OCI-LY7 (cell line): ENCODE results near the gene SALL1. TPM values are rescaled to one million over a fixed set of nuclear protein-coding genes. Genes with fewer than 3 reads are reported as not detected.

Experiments
- BruUV-seq: library from RNA; stranded (reverse); fragments of 400-500 nt; replicated peaks from 2 replicates; lab custom pipeline; 2021; lab: Mats Ljungman, UMichigan
- CTCF ChIA-PET: fragments of 300-600 bp; sonication (Branson Sonifier 250); formaldehyde crosslinking; loops from one replicate; lab custom pipeline; 2022; ENCODE audit warnings: antibody characterized with exemption; ENCODE audit not compliant: unreplicated experiment; lab: Charles Lee
- POLR2A ChIA-PET: fragments of 300-600 bp; sonication (Branson Sonifier 250); formaldehyde crosslinking; loops from one replicate; lab custom pipeline; 2022; ENCODE audit warnings: antibody characterized with exemption; lab: Charles Lee
- DNase-seq: peaks from one replicate; pipeline ENCODE4 v3.0.0-alpha.2; 2015; ENCODE audit warnings: low spot score
- H2AFZ ChIP-seq: fragments of 200-600 bp; sonication (generic), shearing (Covaris generic); 2 replicates; pipeline ENCODE4 v1.6.1; 2014; ENCODE audit warnings: mild to moderate bottlenecking, antibody characterized with exemption, low read length, moderate library complexity
- H3K27ac ChIP-seq: fragments of 200-600 bp; sonication (generic); 2 replicates; pipeline ENCODE4 v1.5.1; 2014; ENCODE audit warnings: mixed run types, low read depth, mild to moderate bottlenecking, moderate library complexity, low read length, inconsistent platforms; ENCODE audit not compliant: poor library complexity, severe bottlenecking
- H3K36me3 ChIP-seq: fragments of 200-600 bp; sonication (generic); 2 replicates; pipeline ENCODE4 v1.6.1; 2014; ENCODE audit warnings: mild to moderate bottlenecking, antibody characterized with exemption, low read length, moderate library complexity, mixed read lengths; ENCODE audit not compliant: insufficient read depth
- H3K4me1 ChIP-seq: fragments of 200-600 bp; sonication (generic); 2 replicates; pipeline ENCODE4 v1.5.1; 2014; ENCODE audit warnings: mild to moderate bottlenecking, low read length; ENCODE audit not compliant: insufficient read depth, poor library complexity, severe bottlenecking
- H3K4me2 ChIP-seq: fragments of 200-600 bp; sonication (generic); 2 replicates; pipeline ENCODE4 v1.6.1; 2014; ENCODE audit warnings: mild to moderate bottlenecking, low read length
- H3K4me3 ChIP-seq: fragments of 200-600 bp; sonication (generic); 2 replicates; pipeline ENCODE4 v1.5.1; 2014; ENCODE audit warnings: mild to moderate bottlenecking, low read depth, low read length; ENCODE audit not compliant: poor library complexity, severe bottlenecking
- H3K79me2 ChIP-seq: fragments of 200-600 bp; sonication (generic); 2 replicates; pipeline ENCODE4 v1.6.1; 2016; ENCODE audit warnings: low read depth, mild to moderate bottlenecking, low read length, moderate library complexity, mixed read lengths; ENCODE audit not compliant: insufficient read depth
- H3K9me2 ChIP-seq: fragments of 200-600 bp; sonication (generic); 2 replicates; pipeline ENCODE4 v1.6.1; 2016; ENCODE audit warnings: mild to moderate bottlenecking, low read length, mixed read lengths; ENCODE audit not compliant: insufficient read depth
- H3K9me3 ChIP-seq: fragments of 200-600 bp; sonication (generic); 2 replicates; pipeline ENCODE4 v1.6.1; 2014; ENCODE audit warnings: mild to moderate bottlenecking, mixed run types, low read length, mixed read lengths
- H4K20me1 ChIP-seq: fragments of 200-600 bp; sonication (generic); 2 replicates; pipeline ENCODE4 v1.6.1; 2014; ENCODE audit warnings: mild to moderate bottlenecking, antibody characterized with exemption, low read length, moderate library complexity, mixed read lengths; ENCODE audit not compliant: insufficient read depth
- EZH2phosphoT487 ChIP-seq: fragments of 200-600 bp; sonication (generic); IDR thresholded peaks from 2 replicates; pipeline ENCODE4 v1.6.1; 2018; ENCODE audit warnings: low read depth, borderline replicate concordance, mild to moderate bottlenecking, mixed run types, antibody characterized with exemption, low read length, moderate library complexity, mixed read lengths
- intact Hi-C: fragments of 100-400 bp; cut with micrococcal nuclease; formaldehyde crosslinking; loops from one replicate; pipeline ENCODE4 v1.10.0; 2022; ENCODE audit not compliant: unreplicated experiment
- total RNA-seq, 2 experiments: library from RNA; depleted of rRNA in 1 of 2; stranded (reverse); fragments of >200 nt in 1 of 2; shearing (Covaris generic) in 1 of 2; gene quantifications; 2 replicates each; pipeline ENCODE4 v1.2.3, GENCODE V29; 2014 to 2022
- TF ChIP-seq, protein P1 (sequence below): fragments of 200-600 bp; sonication (generic); conservative IDR thresholded peaks from 2 replicates; pipeline ENCODE4 v1.5.1; 2014; ENCODE audit warnings: mild to moderate bottlenecking, antibody characterized with exemption, low read length, moderate library complexity, mixed read lengths

The SALL1 gene
- total RNA-seq, 2 experiments from 2014 or later, result not detected

DNA sequence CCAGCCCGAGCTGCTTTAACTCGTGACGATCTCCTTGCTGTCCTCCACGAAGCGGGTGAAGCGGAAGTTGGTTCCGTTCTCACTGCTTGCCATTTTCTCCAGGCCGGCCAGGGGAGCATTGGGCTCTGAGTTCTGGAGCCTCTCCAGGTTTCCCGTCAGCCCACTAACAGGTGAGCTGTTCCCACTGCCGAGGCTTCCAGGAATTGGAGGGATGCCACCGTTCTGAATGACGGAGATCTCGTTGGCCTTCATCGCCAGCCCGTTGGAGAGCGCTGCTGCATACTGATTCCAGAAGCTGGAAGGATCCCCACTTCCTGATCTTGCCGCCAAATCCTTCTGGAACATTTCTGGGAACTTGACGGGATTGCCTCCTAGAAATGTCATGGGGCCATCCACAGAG, 14.0 kb downstream of the SALL1 start:
- H3K4me1 ChIP-seq, result no peaks in the 10 kb centered on the region
- POLR2A ChIA-PET, result interaction anchor here (0.6 kb wide), 1 partner anchor 604 kb away, joined by 3 read pairs; no protein-coding TSS in a partner anchor
- H3K9me2 ChIP-seq, result no peaks in the 10 kb centered on the region
- H3K9me3 ChIP-seq, result no peaks in the 10 kb centered on the region
- H2AFZ ChIP-seq, result no peak overlapping the region
- no peak overlapping the region for H3K4me2 ChIP-seq
- H3K4me3 ChIP-seq, result no peak overlapping the region
- TF ChIP-seq, protein P1, sequence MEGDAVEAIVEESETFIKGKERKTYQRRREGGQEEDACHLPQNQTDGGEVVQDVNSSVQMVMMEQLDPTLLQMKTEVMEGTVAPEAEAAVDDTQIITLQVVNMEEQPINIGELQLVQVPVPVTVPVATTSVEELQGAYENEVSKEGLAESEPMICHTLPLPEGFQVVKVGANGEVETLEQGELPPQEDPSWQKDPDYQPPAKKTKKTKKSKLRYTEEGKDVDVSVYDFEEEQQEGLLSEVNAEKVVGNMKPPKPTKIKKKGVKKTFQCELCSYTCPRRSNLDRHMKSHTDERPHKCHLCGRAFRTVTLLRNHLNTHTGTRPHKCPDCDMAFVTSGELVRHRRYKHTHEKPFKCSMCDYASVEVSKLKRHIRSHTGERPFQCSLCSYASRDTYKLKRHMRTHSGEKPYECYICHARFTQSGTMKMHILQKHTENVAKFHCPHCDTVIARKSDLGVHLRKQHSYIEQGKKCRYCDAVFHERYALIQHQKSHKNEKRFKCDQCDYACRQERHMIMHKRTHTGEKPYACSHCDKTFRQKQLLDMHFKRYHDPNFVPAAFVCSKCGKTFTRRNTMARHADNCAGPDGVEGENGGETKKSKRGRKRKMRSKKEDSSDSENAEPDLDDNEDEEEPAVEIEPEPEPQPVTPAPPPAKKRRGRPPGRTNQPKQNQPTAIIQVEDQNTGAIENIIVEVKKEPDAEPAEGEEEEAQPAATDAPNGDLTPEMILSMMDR, result no peak
- TF ChIP-seq EZH2phosphoT487, result no peak
- H3K27ac ChIP-seq, result no peak overlapping the region
- no peak for DNase-seq
- no TSS peak for BruUV-seq
- no peaks in the 10 kb centered on the region for H3K36me3 ChIP-seq
- intact Hi-C loops, result no loop called here
- CTCF ChIA-PET, result no interaction called here
- H3K79me2 ChIP-seq, result no peaks in the 10 kb centered on the region
- no peaks in the 10 kb centered on the region for H4K20me1 ChIP-seq

DNA sequence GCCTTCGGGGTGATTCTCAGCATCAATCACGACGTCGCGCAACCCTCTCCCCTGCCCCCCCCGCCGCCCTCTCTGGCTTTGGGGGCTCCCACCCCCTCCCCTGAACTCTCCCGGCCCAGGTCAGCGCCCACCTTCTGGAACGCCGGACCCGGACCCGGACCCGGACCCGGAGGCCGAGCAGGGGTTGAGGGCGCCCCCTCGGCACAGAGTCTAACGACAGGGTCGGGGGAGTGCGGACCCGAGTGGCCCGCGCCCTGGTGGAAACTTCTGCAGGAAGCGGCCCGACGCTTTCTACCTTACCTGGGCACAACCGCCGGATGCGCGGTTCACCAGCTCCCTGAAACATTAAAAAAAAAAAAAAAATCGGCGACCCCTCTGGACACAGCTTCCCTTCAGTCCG, 16.2 kb downstream of the SALL1 start:
- POLR2A ChIA-PET, result no interaction called here
- Histone ChIP-seq H3K4me1 (no peaks in the 10 kb centered on the region), H3K4me3 (no peak overlapping the region), H3K79me2 (no peaks in the 10 kb centered on the region), H4K20me1 (no peaks in the 10 kb centered on the region), H3K4me2 (no peak overlapping the region), H3K27ac (no peak overlapping the region), H3K36me3 (no peaks in the 10 kb centered on the region), H3K9me3 (no peaks in the 10 kb centered on the region), H2AFZ (no peak overlapping the region), H3K9me2 (no peaks in the 10 kb centered on the region)
- DNase-seq, result no peak
- intact Hi-C loops, result no loop called here
- CTCF ChIA-PET, result no interaction called here
- TF ChIP-seq, protein P1, result no peak
- no peak for TF ChIP-seq EZH2phosphoT487
- BruUV-seq, result no TSS peak

DNA sequence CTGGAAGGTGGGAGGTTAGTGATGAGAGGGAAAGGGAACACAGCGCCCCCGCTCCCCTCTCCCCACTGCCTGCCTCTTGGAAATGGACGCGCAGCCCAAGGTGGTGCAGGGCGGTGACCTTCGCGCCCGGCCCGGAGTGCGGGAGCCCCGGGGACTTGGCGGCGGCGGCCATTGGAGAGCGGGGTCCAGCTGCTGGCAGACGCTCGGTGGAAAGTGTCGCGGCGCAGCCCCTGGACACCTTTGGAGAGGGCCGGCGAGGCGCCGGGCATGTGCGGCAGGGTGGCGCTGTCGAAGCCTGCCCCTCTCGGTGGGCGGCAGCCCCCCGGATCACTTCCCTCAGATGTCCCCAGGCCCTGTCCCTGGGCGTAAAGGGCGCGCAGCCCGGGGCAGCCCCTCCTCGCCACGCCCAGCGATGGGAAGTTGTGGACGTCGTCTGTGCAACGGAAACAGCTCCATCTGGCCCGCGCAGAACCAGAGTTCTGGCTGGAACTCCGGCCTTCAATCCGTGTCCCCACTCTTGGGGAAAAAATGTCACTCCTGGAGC, 16.7 kb downstream of the SALL1 start:
- H3K79me2 ChIP-seq, result no peaks in the 10 kb centered on the region
- H3K4me2 ChIP-seq, result no peak overlapping the region
- H3K9me3 ChIP-seq, result no peaks in the 10 kb centered on the region
- intact Hi-C loops, result no loop called here
- CTCF ChIA-PET, result no interaction called here
- no peaks in the 10 kb centered on the region for H3K9me2 ChIP-seq
- BruUV-seq, result no TSS peak
- no peak overlapping the region for H3K27ac ChIP-seq
- H3K4me1 ChIP-seq, result no peaks in the 10 kb centered on the region
- no peaks in the 10 kb centered on the region for H3K36me3 ChIP-seq
- TF ChIP-seq, protein P1, result no peak
- no peak for TF ChIP-seq EZH2phosphoT487
- POLR2A ChIA-PET, result no interaction called here
- no peaks in the 10 kb centered on the region for H4K20me1 ChIP-seq
- no peak overlapping the region for H3K4me3 ChIP-seq
- DNase-seq, result no peak
- no peak overlapping the region for H2AFZ ChIP-seq
